CD4-positive, CD25-positive, alpha-beta regulatory T cell (primary cell): Measurements from ENCODE around the gene BEND6. TPM values are rescaled to one million over a fixed set of nuclear protein-coding genes. Genes with fewer than 3 reads are reported as not detected.

Experiments
- ATAC-seq, 2 donors: fragments of 150-1000 bp; cut with Tn5 transposase; one replicate each; pipeline ENCODE4 v1.10.0; 2021; ENCODE audit warnings: low read depth in 2 of 2, moderate number of reproducible peaks in 2 of 2, moderate library complexity in 1 of 2
- DNase-seq, 3 donors: peaks; one replicate each; pipeline versions ENCODE4 v3.0.0 to v3.0.0-alpha.2; 2012 to 2022; ENCODE audit warnings: mixed read lengths in 1 of 3
- H3K27ac ChIP-seq: one replicate; pipeline ENCODE4 v1.7.0; 2013; ENCODE audit warnings: mild to moderate bottlenecking, low read length; ENCODE audit not compliant: insufficient read depth, poor library complexity, severe bottlenecking
- H3K27me3 ChIP-seq: one replicate; pipeline ENCODE4 v1.7.0; 2013; ENCODE audit warnings: low read length; ENCODE audit not compliant: control insufficient read depth, insufficient read depth
- H3K36me3 ChIP-seq: one replicate; pipeline ENCODE4 v1.7.0; 2013; ENCODE audit warnings: mild to moderate bottlenecking, low read length, moderate library complexity; ENCODE audit not compliant: control insufficient read depth, insufficient read depth
- H3K4me1 ChIP-seq: 2 replicates; pipeline ENCODE4 v1.7.0; 2013; ENCODE audit warnings: mild to moderate bottlenecking, low read length; ENCODE audit not compliant: insufficient read depth, control insufficient read depth, poor library complexity, severe bottlenecking
- H3K4me3 ChIP-seq: one replicate; pipeline ENCODE4 v1.7.0; 2013; ENCODE audit warnings: low read depth, mild to moderate bottlenecking, low read length, moderate library complexity
- H3K9me3 ChIP-seq, 2 experiments: 1 replicate in 1 of 2; 2 replicates in 1 of 2; pipeline ENCODE4 v1.7.0; 2013; ENCODE audit warnings: low read length in 2 of 2, mild to moderate bottlenecking in 1 of 2, moderate library complexity in 1 of 2; ENCODE audit not compliant: control insufficient read depth in 2 of 2
- H3K27ac Mint-ChIP-seq, 3 donors: one replicate each; pipeline ENCODE4 v1.8.0; 2020 to 2022; ENCODE audit warnings: mild to moderate bottlenecking in 3 of 3, mixed read lengths in 3 of 3, moderate library complexity in 2 of 3
- H3K27me3 Mint-ChIP-seq: one replicate; pipeline ENCODE4 v1.8.0; 2022; ENCODE audit warnings: mild to moderate bottlenecking, mixed read lengths
- H3K36me3 Mint-ChIP-seq: one replicate; pipeline ENCODE4 v1.8.0; 2020; ENCODE audit warnings: mixed read lengths
- H3K4me1 Mint-ChIP-seq, 4 donors: one replicate each; pipeline ENCODE4 v1.8.0; 2020 to 2022; ENCODE audit warnings: mixed read lengths in 4 of 4, mild to moderate bottlenecking in 1 of 4
- H3K4me3 Mint-ChIP-seq, 4 donors: one replicate each; pipeline ENCODE4 v1.8.0; 2020 to 2022; ENCODE audit warnings: mild to moderate bottlenecking in 4 of 4, mixed read lengths in 4 of 4, moderate library complexity in 3 of 4
- H3K9me3 Mint-ChIP-seq, 7 donors: one replicate each; pipeline ENCODE4 v1.8.0; 2020 to 2022; ENCODE audit warnings: mixed read lengths in 7 of 7, mild to moderate bottlenecking in 3 of 7, moderate library complexity in 2 of 7
- polyA plus RNA-seq, 4 donors: library from polyadenylated mRNA; unstranded; fragments of 300-500 nt; fragmentation: Illumina TruSeq; gene quantifications; one replicate each; pipeline ENCODE4 v1.2.3, GENCODE V29; 2021
- total RNA-seq: library from RNA; stranded (reverse); gene quantifications from one replicate; pipeline ENCODE4 v1.2.3, GENCODE V29; 2022

The BEND6 gene
- total and polyA plus RNA-seq, 5 donors from 2014 or later: not detected

- Histone ChIP-seq H3K4me1 (no peaks in the 10 kb centered on the region), H3K27me3 (peaks cover 5% of the 10 kb centered on the region), H3K4me3 (no peak overlapping the region), H3K36me3 (no peaks in the 10 kb centered on the region), H3K9me3 (no peaks in the 10 kb centered on the region), H3K27ac (no peak overlapping the region)
- no peak for DNase-seq
- Mint-ChIP-seq H3K4me3 (no peak overlapping the region), H3K4me1 (no peaks in the 10 kb centered on the region), H3K27ac (no peak overlapping the region), H3K36me3 (no peaks in the 10 kb centered on the region), H3K9me3 (peaks cover 0 to 3% (median 0%) of the 10 kb centered on the region in 7 donors), H3K27me3 (peaks cover 17% of the 10 kb centered on the region)
- no peak for ATAC-seq
These were observed 8.9 kb downstream of the BEND6 start for GRCh38 chr6:56963793-56964192.

GRCh38 chr6:56965126-56965525 is 10.2 kb downstream of the BEND6 start:
- DNase-seq: no peak
- H3K27me3 ChIP-seq: no peaks in the 10 kb centered on the region
- H3K9me3 ChIP-seq: no peaks in the 10 kb centered on the region
- peaks cover 12% of the 10 kb centered on the region for H3K27me3 Mint-ChIP-seq
- H3K36me3 ChIP-seq: no peaks in the 10 kb centered on the region
- ATAC-seq: no peak
- H3K4me1 ChIP-seq: no peaks in the 10 kb centered on the region
- H3K9me3 Mint-ChIP-seq: peaks cover 0 to 2% (median 0%) of the 10 kb centered on the region in 7 donors
- no peaks in the 10 kb centered on the region for H3K4me1 Mint-ChIP-seq
- H3K4me3 ChIP-seq: no peak overlapping the region
- no peak overlapping the region for H3K27ac ChIP-seq
- no peak overlapping the region for H3K4me3 Mint-ChIP-seq
- H3K27ac Mint-ChIP-seq: no peak overlapping the region
- no peaks in the 10 kb centered on the region for H3K36me3 Mint-ChIP-seq

- Mint-ChIP-seq H3K4me3 (no peak overlapping the region), H3K27me3 (peaks cover 16% of the 10 kb centered on the region), H3K9me3 (peaks cover 0 to 6% (median 1%) of the 10 kb centered on the region in 7 donors), H3K27ac (no peak overlapping the region), H3K36me3 (no peaks in the 10 kb centered on the region), H3K4me1 (no peaks in the 10 kb centered on the region)
- H3K27ac ChIP-seq: no peak overlapping the region
- H3K4me3 ChIP-seq: no peak overlapping the region
- H3K27me3 ChIP-seq: no peaks in the 10 kb centered on the region
- ATAC-seq (no peak), DNase-seq (no peak)
- no peaks in the 10 kb centered on the region for H3K9me3 ChIP-seq
- no peaks in the 10 kb centered on the region for H3K36me3 ChIP-seq
- no peaks in the 10 kb centered on the region for H3K4me1 ChIP-seq
These were observed 15.9 kb downstream of the BEND6 start for GRCh38 chr6:56970849-56971248.

- Mint-ChIP-seq H3K36me3 (no peaks in the 10 kb centered on the region), H3K27me3 (peaks cover 12% of the 10 kb centered on the region), H3K27ac (no peak overlapping the region), H3K9me3 (peaks cover 0 to 20% (median 4%) of the 10 kb centered on the region in 7 donors), H3K4me1 (no peaks in the 10 kb centered on the region), H3K4me3 (no peak overlapping the region)
- no peak for DNase-seq
- H3K4me3 ChIP-seq: no peak overlapping the region
- no peaks in the 10 kb centered on the region for H3K4me1 ChIP-seq
- H3K36me3 ChIP-seq: no peaks in the 10 kb centered on the region
- H3K9me3 ChIP-seq: peaks cover 9 to 11% of the 10 kb centered on the region in 2 experiments
- H3K27me3 ChIP-seq: no peaks in the 10 kb centered on the region
- no peak for ATAC-seq
- no peak overlapping the region for H3K27ac ChIP-seq
These were observed 22.3 kb downstream of the BEND6 start for GRCh38 chr6:56977192-56977591.

- peaks cover 9 to 11% of the 10 kb centered on the region in 2 experiments for H3K9me3 ChIP-seq
- no peak overlapping the region for H3K4me3 Mint-ChIP-seq
- ATAC-seq: no peak
These were observed 23.6 kb downstream of the BEND6 start for GRCh38 chr6:56978530-56978929.

GRCh38 chr6:56984361-56984760 is 29.5 kb downstream of the BEND6 start:
- no peaks in the 10 kb centered on the region for H3K4me1 Mint-ChIP-seq
- no peak overlapping the region for H3K27ac ChIP-seq
- ATAC-seq: no peak
- no peak for DNase-seq
- H3K9me3 ChIP-seq: no peaks in the 10 kb centered on the region
- no peaks in the 10 kb centered on the region for H3K9me3 Mint-ChIP-seq
- H3K36me3 Mint-ChIP-seq: no peaks in the 10 kb centered on the region
- no peak overlapping the region for H3K4me3 ChIP-seq
- H3K27me3 ChIP-seq: peaks cover 4% of the 10 kb centered on the region
- no peak overlapping the region for H3K4me3 Mint-ChIP-seq
- peaks cover 23% of the 10 kb centered on the region for H3K27me3 Mint-ChIP-seq
- H3K36me3 ChIP-seq: no peaks in the 10 kb centered on the region
- no peak overlapping the region for H3K27ac Mint-ChIP-seq
- no peaks in the 10 kb centered on the region for H3K4me1 ChIP-seq

More at GRCh38 chr6:56978530-56978929, 23.6 kb downstream of the BEND6 start:
- DNase-seq: no peak
- H3K9me3 Mint-ChIP-seq: peaks cover 0 to 20% (median 4%) of the 10 kb centered on the region in 7 donors
- no peaks in the 10 kb centered on the region for H3K4me1 Mint-ChIP-seq
- H3K27me3 Mint-ChIP-seq: peaks cover 14% of the 10 kb centered on the region
- Histone ChIP-seq H3K36me3 (no peaks in the 10 kb centered on the region), H3K4me1 (no peaks in the 10 kb centered on the region), H3K4me3 (no peak overlapping the region), H3K27ac (no peak overlapping the region), H3K27me3 (peaks cover under 1% of the 10 kb centered on the region)
- no peaks in the 10 kb centered on the region for H3K36me3 Mint-ChIP-seq
- H3K27ac Mint-ChIP-seq: no peak overlapping the region

GRCh38 chr6:56984884-56985283 is 30.0 kb downstream of the BEND6 start:
- ATAC-seq (no peak), DNase-seq (no peak)
- H3K9me3 ChIP-seq: no peaks in the 10 kb centered on the region
- peaks cover 4% of the 10 kb centered on the region for H3K27me3 ChIP-seq
- Mint-ChIP-seq H3K27me3 (peaks cover 25% of the 10 kb centered on the region), H3K27ac (no peak overlapping the region), H3K4me3 (no peak overlapping the region), H3K36me3 (no peaks in the 10 kb centered on the region), H3K9me3 (no peaks in the 10 kb centered on the region), H3K4me1 (no peaks in the 10 kb centered on the region)
- no peaks in the 10 kb centered on the region for H3K36me3 ChIP-seq
- no peak overlapping the region for H3K27ac ChIP-seq
- H3K4me1 ChIP-seq: no peaks in the 10 kb centered on the region
- H3K4me3 ChIP-seq: no peak overlapping the region

- Mint-ChIP-seq H3K4me1 (no peaks in the 10 kb centered on the region), H3K27ac (no peak overlapping the region)
- H3K9me3 ChIP-seq: no peaks in the 10 kb centered on the region
These were observed 31.7 kb downstream of the BEND6 start for GRCh38 chr6:56986611-56987010.

More at GRCh38 chr6:56986611-56987010, 31.7 kb downstream of the BEND6 start:
- no peaks in the 10 kb centered on the region for H3K36me3 Mint-ChIP-seq
- ATAC-seq (no peak), DNase-seq (no peak)
- no peak overlapping the region for H3K4me3 Mint-ChIP-seq
- Histone ChIP-seq H3K27ac (no peak overlapping the region), H3K4me3 (no peak overlapping the region), H3K4me1 (no peaks in the 10 kb centered on the region), H3K27me3 (peaks cover 4% of the 10 kb centered on the region), H3K36me3 (no peaks in the 10 kb centered on the region)
- H3K27me3 Mint-ChIP-seq: peaks cover 27% of the 10 kb centered on the region
- no peaks in the 10 kb centered on the region for H3K9me3 Mint-ChIP-seq
